NCI-H2081 (cell line): Measurements from ENCODE around the gene CLBA1.
"Not testable (repeated sequence)": the region's sequence is repeated elsewhere in the genome, so short reads cannot be mapped to it uniquely, and the experiment has no call there.

Source experiments
- DNase-seq, 2 experiments: peaks; one replicate each; lab custom pipeline; 2025; lab: John Stamatoyannopoulos, UW

CLBA1 gene

GRCh38 chr14:104985675-104986486, at the start of gene CLBA1:
Gene CLBA1 (plus strand): TSS chr14:104985788. CDS start chr14:104986432, 644 bp downstream.
- DNase-seq: peak; percentile 93 to 95

DNA sequence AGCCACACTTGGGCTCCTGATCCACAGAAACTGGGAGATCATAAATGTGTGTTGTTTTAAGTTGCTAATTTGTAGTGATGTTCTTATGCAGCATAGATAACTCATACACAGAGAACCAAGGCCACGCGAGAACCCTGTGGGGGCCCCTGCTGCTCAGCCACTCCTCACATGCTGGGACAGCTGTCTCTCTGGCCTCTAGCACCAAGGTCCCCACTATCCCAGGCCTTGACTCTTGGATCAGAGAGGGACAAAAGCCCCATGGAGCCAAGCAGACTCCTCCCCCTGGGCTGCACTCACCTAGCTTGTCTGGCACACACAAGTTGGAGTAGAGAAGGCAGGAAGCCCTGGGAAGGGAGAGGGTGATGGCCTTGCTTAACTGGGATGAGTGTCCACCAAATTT, 49.6 kb upstream of the CLBA1 start:
- no peak for DNase-seq

- DNase-seq: no peak
These were observed 49.0 kb upstream of the CLBA1 start for GRCh38 chr14:104936361-104937155.

DNA sequence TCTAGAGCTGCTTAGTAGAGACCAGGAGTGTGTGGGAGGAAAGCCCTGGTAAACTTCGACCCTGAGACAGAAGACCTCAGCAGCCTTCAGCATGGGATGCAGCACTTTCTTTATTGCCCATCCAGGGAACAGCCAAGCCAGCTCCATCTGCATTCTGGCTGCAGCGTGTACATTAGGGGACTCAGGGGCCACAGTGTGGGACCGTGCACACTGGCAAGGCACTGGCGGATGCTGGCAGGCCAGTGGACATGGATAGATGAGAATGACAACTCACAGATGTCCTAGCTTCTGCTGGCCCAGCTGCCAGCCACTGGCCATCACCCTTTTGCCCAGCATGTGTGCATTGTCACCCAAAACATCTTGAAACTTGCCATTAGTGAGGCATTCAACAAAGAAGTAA, 48.4 kb upstream of the CLBA1 start:
- DNase-seq: no peak

GRCh38 chr14:104937694-104938365, 47.8 kb upstream of the CLBA1 start:
- DNase-seq: no peak

- no peak for DNase-seq
These were observed 47.2 kb upstream of the CLBA1 start for GRCh38 chr14:104938436-104938835.

DNA sequence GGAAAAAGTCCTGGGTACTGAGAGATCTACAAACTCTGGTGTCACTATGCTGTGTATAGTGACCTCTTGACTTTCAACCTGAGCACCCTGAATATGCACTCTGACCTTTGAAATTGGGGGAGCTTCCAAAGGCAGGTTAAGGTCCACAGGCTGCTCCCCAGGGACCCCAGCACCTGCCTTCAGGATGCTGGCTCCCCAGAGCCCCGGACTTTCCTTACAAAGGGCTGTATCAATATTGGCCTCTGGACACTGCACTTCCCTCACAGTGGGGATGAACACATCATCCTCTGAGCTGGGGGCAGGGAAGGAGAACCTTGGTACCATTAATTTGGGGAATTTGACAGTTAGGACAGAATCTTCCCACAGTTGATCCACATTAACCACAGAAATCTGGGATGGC, 46.6 kb upstream of the CLBA1 start:
- no peak for DNase-seq

- DNase-seq: no peak
These were observed 45.8 kb upstream of the CLBA1 start for GRCh38 chr14:104939666-104940410.

DNA sequence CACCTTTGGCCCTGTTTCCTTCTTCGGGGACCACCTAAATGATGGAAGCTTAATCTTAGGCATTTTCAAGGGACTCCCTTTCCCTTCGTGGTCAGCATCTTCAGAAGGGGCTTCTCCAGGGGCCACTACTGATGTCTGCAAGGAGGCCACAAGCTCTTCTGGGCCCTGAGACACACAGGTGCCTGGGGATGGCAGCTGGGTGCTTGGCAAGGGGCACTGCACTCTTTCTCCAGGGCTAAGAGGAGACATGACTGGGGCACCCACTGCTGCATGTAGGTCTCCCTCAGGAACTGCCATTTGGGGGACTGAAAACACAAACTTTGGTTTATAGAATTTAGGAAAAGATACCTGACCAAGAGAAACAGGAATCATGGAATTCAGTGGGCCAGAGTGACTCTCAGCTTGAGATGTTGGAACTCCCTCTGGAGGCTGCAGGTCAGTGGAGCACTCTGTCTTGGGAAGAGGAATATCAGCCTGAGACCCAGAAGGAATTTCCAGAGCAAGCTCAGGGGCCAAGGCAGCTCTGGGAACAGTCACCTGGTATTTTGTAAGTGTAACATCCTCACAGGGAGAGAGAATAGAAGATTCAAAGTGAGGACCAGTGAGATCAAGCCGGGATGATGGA, 45.0 kb upstream of the CLBA1 start:
- no peak for DNase-seq

DNA sequence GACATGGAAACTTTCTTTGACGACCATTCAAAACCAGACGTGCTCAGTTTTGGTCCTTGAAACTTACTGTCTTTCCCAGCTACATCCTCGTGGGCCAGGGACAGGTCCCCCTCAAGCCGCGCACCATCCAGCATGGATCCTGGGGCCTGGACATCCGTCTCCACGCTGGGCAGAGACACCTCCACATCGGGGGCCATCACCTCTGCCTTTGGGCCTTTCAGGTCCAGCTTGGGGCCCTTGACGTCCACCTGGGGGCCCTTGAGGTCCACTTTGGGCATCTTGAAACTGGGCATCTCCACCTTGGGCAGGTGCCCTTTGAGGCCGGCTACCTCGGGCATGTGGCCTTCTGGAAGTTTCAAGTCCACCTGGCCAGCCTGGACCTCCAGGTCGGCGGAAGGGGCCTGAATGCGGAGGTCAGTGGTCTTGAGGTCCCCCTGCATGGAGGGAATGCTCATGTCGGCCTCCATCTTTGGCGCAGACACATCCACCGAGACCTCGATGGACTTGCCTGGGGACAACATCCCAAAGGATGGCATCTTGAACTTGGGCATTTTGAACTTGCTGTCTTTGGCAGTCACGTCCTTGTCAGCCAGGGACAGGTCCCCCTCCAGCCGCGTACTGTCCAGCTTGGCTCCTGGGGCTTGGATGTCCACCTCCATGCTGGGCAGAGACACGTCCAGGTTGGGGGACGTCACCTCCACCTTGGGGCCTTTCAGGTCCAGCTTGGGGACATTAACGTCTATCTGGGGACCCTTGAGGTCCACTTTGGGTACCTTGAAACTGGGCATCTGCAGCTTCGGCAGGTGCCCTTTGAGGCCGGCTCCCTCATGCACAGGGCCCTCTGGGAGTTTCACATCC, 43.9 kb upstream of the CLBA1 start:
- DNase-seq: no peak

DNA sequence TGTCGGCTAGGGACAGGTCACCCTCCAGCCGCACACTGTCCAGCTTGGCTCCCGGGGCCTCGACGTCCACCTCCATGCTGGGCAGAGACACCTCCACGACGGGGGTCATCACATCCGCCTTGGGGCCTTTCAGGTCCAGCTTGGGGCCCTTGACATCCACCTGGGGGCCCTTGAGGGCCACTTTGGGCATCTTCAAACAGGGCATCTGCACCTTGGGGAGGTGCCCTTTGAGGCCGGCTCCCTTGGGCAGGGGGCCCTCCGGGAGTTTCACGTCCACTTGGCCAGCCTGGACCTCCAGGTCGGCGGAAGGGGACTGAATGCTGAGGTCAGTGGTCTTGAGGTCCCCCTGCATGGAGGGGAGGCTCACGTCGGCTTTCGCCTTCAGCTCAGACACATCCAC, 43.0 kb upstream of the CLBA1 start:
- DNase-seq: no peak

DNA sequence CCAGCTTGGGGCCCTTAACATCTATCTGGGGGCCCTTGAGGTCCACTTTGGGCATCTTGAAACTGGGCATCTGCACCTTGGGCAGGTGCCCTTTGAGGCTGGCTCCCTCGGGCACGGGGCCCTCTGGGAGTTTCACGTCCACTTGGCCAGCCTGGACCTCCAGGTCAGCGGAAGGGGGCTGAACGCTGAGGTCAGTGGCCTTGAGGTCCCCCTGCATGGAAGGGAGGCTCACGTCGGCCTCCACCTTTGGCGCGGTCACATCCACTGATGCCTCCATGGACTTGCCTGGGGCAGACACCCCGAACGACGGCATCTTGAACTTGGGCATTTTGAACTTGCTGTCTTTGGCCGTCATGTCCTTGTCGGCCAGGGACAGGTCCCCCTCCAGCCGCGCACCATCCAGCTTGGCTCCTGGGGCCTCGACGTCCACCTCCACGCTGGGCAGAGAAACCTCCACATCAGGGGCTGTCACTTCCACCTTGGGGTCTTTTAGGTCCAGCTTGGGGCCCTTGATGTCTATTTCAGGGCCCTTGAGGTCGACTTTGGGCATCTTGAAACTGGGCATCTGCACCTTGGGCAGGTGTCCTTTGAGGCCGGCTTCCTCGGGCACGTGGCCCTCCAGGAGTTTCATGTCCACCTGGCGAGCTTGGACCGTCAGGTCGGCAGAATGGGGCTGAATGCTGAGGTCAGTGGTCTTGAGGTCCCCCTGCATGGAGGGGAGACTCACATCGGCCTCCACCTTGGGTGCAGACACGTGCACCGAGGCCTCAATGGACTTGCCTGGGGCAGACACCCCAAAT, 42.2 kb upstream of the CLBA1 start:
- not testable (repeated sequence) for DNase-seq

DNA sequence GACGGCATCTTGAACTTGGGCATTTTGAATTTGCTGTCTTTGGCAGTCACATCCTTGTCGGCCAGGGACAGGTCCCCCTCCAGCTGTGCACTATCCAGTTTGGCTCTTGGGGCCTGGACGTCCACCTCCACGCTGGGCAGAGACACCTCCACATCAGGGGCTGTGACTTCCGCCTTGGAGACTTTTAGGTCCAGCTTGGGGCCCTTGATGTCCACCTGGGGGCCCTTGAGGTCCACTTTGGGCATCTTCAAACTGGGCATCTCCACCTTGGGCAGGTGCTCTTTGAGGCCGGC, 41.6 kb upstream of the CLBA1 start:
- DNase-seq: not testable (repeated sequence)

GRCh38 chr14:104944436-104945205, 41.0 kb upstream of the CLBA1 start:
- DNase-seq: not testable (repeated sequence)

GRCh38 chr14:104945266-104945665, 40.3 kb upstream of the CLBA1 start:
- DNase-seq: not testable (repeated sequence)

DNA sequence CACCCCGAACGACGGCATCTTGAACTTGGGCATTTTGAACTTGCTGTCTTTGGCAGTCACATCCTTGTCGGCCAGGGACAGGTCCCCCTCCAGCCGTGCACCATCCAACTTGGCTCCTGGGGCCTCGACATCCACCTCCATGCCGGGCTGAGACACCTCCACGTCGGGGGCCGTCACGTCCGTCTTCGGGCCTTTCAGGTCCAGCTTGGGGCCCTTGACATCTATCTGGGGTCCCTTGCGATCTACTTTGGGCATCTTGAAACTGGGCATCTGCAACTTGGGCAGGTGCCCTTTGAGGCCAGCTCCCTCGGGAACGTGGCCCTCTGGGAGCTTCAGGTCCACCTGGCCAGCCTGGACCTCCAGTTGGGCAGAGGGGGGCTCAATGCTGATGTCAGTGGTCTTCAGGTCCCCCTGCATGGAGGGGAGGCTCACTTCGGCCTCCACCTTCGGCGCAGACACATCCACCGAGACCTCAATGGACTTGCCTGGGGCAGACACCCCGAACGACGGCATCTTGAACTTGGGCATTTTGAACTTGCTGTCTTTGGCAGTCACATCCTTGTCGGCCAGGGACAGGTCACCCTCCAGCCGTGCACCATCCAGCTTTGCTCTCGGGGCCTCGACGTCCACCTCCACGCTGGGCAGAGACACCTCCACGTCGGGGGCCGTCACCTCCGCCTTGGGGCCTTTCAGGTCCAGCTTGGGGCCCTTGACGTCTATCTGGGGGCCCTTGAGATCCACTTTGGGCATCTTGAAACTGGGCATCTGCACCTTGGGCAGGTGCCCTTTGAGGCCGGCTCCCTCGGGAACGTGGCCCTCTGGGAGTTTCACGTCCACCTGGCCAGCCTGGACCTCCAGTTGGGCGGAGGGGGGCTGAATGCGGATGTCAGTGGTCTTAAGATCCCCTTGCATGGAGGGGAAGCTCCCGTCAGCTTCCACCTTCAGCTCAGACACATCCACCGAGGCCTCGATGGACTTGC, 39.3 kb upstream of the CLBA1 start:
- DNase-seq: not testable (repeated sequence)

DNA sequence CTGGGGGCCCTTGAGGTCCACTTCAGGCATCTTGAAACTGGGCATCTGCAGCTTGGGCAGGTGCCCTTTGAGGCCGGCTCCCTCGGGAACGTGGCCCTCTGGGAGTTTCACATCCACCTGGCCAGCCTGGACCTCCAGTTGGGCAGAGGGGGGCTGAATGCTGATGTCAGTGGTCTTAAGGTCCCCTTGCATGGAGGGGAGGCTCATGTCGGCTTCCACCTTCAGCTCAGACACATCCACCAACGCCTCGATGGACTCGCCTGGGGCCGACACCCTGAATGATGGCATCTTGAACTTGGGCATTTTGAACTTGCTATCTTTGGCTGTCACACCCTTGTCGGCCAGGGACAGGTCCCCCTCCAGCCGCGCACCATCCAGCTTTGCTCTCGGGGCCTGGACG, 38.4 kb upstream of the CLBA1 start:
- not testable (repeated sequence) for DNase-seq
